Kidney (tissue), 14 donors: Measurements from ENCODE around the gene ARHGAP26. TPM values are rescaled to one million over a fixed set of nuclear protein-coding genes. Genes with fewer than 3 reads are reported as not detected.

Experiments used
- DNase-seq, 5 donors: peaks; one replicate each; pipeline ENCODE4 v3.0.0-alpha.2; 2013 to 2020
- FAIRE-seq: peaks from 2 replicates; lab custom pipeline; 2012; peaks lifted over from hg19 to GRCh38; lab: Jason Lieb, UNC
- H3K27ac ChIP-seq, 2 donors: one replicate each; pipeline ENCODE4 v1.7.0; 2013; ENCODE audit warnings: low read depth in 2 of 2, low read length in 2 of 2, inconsistent platforms in 1 of 2
- H3K27me3 ChIP-seq: one replicate; pipeline ENCODE4 v1.7.1; 2013; ENCODE audit warnings: low read length, inconsistent platforms; ENCODE audit not compliant: control insufficient read depth, insufficient read depth
- H3K36me3 ChIP-seq, 3 donors: one replicate each; pipeline versions ENCODE4 v1.7.0 to v1.7.1; 2013; ENCODE audit warnings: low read length in 3 of 3, control low read depth in 1 of 3, inconsistent platforms in 1 of 3; ENCODE audit not compliant: insufficient read depth in 3 of 3, control insufficient read depth in 2 of 3
- H3K4me1 ChIP-seq, 3 donors: one replicate each; pipeline versions ENCODE4 v1.7.0 to v1.7.1; 2013; ENCODE audit warnings: low read length in 3 of 3, inconsistent platforms in 1 of 3, low read depth in 1 of 3; ENCODE audit not compliant: control insufficient read depth in 2 of 3, insufficient read depth in 2 of 3
- H3K4me3 ChIP-seq, 3 donors: one replicate each; pipeline versions ENCODE4 v1.7.0 to v1.8.1; 2013; ENCODE audit warnings: low read length in 3 of 3, control low read depth in 1 of 3, inconsistent platforms in 1 of 3
- H3K9ac ChIP-seq, 3 donors: one replicate each; pipeline versions ENCODE4 v1.7.0 to v1.7.1; 2013; ENCODE audit warnings: low read length in 3 of 3, control low read depth in 1 of 3, inconsistent platforms in 1 of 3
- H3K9me3 ChIP-seq, 3 donors: one replicate each; pipeline versions ENCODE4 v1.7.0 to v1.7.1; 2013; ENCODE audit warnings: low read length in 3 of 3, control low read depth in 1 of 3, inconsistent platforms in 1 of 3; ENCODE audit not compliant: control insufficient read depth in 2 of 3, insufficient read depth in 1 of 3
- CTCF ChIP-seq: IDR thresholded peaks from 3 replicates; pipeline ENCODE4 v1.5.1; 2012; ENCODE audit warnings: mild to moderate bottlenecking, moderate library complexity, borderline replicate concordance; ENCODE audit not compliant: insufficient read depth; ENCODE audit errors: extremely low read depth
- intact Hi-C: fragments of 100-400 bp; cut with DNase I; formaldehyde crosslinking; loops from one replicate; pipeline ENCODE4 v1.11.1; 2022
- polyA plus RNA-seq: library from polyadenylated mRNA; stranded (reverse); fragments of 350-450 nt; fragmentation: Illumina TruSeq; extraction: RNeasy Lipid Tissue Mini Kit (QIAGEN cat#74804); gene quantifications from one replicate; pipeline ENCODE4 v1.2.3, GENCODE V29; 2014; ENCODE audit warnings: low read depth, low replicate concordance; ENCODE audit not compliant: insufficient read depth
- total RNA-seq: library from RNA; stranded (reverse); fragmentation: NEBNext Ultra II Directional; extraction: Animal tissue kit (Norgen Biotek cat#: 25700); gene quantifications from one replicate; pipeline ENCODE4 v1.2.1, GENCODE V29; 2021
- donor health status: control.
- donor health status: control.
- donor health status: control.
- donor health status: control.
- donor health status: control.
- donor health status: DM: yes; HTN: yes; CAD: no.
- donor health status: Normal renal cell carcinoma (clear cell type).

ARHGAP26 gene
- total and polyA plus RNA-seq, 2 donors from 2014 or later: 2.5 to 85.7 TPM

- FAIRE-seq (no peak), DNase-seq (no peak)
- H3K4me3 ChIP-seq: no peak overlapping the region
- no peak for TF ChIP-seq CTCF
- intact Hi-C loops: no loop called here
- no peaks in the 10 kb centered on the region for H3K36me3 ChIP-seq
- H3K27ac ChIP-seq: no peak overlapping the region
- H3K27me3 ChIP-seq: no peaks in the 10 kb centered on the region
- no peaks in the 10 kb centered on the region for H3K9me3 ChIP-seq
- no peak overlapping the region for H3K9ac ChIP-seq
- H3K4me1 ChIP-seq: peaks cover 0 to 19% (median 18%) of the 10 kb centered on the region in 3 donors
Observed at GRCh38 chr5:142821034-142821732, 51.0 kb downstream of the ARHGAP26 start.

DNA sequence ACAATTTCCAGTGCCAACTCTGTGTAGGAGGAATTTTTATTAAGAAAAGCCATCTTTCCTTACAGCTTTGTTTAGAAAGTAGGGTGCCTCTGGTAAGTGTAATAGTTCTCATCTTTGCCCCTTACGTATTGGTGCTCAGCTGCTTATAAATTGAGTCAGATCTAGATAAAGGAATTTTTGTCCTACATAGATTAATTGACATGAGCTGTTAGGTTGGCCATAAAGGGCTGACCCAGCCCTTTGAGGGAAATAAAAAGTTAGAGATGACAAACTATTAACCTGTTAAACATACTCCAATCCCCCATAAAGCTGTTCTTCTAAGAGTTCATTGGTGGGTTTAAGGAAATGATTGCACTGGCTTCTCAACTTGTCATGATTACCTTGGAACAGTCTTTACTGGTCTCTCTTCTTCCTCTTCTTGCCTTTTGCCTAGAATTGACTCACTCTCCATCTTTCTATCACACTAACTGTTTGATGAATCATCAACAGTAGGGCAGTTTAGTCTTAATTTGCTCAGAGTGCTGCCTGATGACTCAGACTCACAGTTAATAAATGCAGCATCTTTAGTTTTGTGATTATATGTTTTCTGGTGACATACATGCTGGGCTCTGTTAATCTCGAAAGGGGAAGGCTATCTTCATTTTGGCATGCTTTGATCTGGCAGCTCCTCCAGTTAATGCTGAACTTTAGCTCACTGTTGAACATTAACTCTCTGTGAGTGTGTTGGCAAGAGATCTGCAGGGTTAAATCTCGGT, 51.7 kb downstream of the ARHGAP26 start:
- no peaks in the 10 kb centered on the region for H3K9me3 ChIP-seq
- H3K9ac ChIP-seq: no peak overlapping the region
- peak in 1 of 5 donors; percentile 44 for DNase-seq
- H3K4me3 ChIP-seq: no peak overlapping the region
- no peak for TF ChIP-seq CTCF
- intact Hi-C loops: no loop called here
- H3K27ac ChIP-seq: no peak overlapping the region
- peaks cover 0 to 19% (median 15%) of the 10 kb centered on the region in 3 donors for H3K4me1 ChIP-seq
- no peaks in the 10 kb centered on the region for H3K27me3 ChIP-seq
- H3K36me3 ChIP-seq: no peaks in the 10 kb centered on the region
- no peak for FAIRE-seq

DNA sequence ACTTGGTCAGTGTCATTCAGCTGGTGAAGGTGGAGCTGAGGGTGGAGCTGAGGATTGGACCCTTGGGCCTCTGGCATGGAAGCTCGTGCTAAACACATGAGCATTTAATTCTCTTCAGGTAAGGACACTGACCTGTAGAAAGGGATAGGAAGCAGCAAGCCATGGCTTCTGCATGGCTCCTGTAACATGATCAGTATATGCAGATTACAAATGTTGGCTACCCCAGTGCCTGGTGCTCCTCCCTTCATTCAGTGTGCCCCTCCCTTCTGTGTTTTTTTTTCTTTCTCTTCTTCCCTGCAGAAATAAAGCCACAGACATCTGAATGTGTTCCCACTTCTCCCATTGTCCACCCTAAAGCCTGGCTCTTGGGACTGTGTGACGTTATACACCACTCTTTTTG, 52.9 kb downstream of the ARHGAP26 start:
- no peak overlapping the region for H3K4me3 ChIP-seq
- H3K27me3 ChIP-seq: no peaks in the 10 kb centered on the region
- no peak for TF ChIP-seq CTCF
- no peak overlapping the region for H3K27ac ChIP-seq
- peaks cover 0 to 21% (median 8%) of the 10 kb centered on the region in 3 donors for H3K4me1 ChIP-seq
- FAIRE-seq: no peak
- H3K9ac ChIP-seq: no peak overlapping the region
- H3K36me3 ChIP-seq: no peaks in the 10 kb centered on the region
- intact Hi-C loops: no loop called here
- no peaks in the 10 kb centered on the region for H3K9me3 ChIP-seq
- DNase-seq: no peak
